Dedifferentiated amniotic fluid mesenchymal stem cell (primary cell): ENCODE measurements around the gene ZNF83.
"Not testable (repeated sequence)": the region's sequence is repeated elsewhere in the genome, so short reads cannot be mapped to it uniquely, and the experiment has no call there.

ENCODE experiments used
- DNase-seq: peaks from one replicate; pipeline ENCODE4 v3.0.0-alpha.2; 2016; ENCODE audit errors: extremely low spot score

Gene ZNF83

DNA sequence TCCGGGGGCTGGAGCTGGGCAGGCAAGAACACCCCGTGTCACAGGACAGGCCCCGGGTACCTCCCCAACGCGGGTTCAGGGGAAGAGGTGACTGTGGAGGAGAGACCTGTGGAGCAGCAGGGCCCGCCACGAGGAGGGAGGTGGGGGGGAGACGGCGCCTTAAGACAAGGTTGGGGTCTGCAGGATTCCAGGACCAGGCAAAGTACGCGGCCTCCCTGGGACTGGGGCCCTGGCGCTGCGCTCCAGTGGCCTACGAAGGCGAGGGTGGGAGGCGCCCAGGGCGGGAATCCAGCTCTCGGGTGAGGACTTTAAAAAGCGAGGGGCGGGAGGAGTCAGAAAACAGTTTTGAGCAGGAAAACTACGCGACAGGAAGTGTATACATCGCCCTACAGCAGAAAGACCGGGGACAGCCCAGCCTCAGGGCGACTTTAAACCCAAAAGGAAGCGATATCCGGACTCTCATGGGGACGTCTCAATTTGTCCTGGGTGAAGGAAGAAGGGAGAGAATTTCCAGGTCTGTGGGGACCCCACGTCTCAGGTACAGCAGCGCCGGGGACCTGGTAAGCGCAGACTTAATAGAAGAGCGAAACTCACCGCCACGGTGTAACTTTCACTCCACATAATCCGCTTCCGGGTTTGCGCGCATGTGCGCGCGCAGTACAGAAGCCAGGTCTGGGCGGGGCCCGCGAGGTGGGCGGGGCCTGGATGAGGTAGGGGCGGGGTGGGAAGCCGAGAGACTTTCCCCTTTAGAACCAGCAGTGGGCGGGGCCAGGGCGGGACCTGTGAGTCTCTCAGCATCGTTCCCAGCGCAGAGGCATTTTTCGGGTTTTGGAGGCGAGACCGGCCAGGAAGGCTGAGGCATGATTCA lies at the start of gene ZNF83:
TSS of gene ZNF83 (minus strand) at position 638 of the 868 bp plus-strand sequence.
- DNase-seq: peak; percentile 87

DNA sequence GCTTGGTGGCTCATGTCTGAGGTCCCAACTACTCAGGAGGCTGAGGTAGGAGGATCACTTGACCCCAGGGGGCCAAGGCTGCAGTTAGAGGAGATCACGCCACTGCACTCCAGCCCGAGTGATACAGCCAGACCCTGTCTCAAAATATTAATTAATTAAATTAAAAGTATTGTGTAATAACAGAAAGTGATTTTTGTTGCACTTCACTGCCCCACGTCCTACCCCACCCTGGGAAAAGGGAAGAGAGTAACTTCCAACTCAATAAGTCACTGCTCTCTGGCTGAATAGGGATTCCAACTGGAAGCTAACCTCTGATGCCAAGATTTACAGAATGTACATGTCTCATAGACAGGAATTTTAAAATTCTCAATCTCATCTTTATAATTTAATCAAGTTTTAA lies 49.5 kb upstream of the ZNF83 start:
- no peak for DNase-seq

DNA sequence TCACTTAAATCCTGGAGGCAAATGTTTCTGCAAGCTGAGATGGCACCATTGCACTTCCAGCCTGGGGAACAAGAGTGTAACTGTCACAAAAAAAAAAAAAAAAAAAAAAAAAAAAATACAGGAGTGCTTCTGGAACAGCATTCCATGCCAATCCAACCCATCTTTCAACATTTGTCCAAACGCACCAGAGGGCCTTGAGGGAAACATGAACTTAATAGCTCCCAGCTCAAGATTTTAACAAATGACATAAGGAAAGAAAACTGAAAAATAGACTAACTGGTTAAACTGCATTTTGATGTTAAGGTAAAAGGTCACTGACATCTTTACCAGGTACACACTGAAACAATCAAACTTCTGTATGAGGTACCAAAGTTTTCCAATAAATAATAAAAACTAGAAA lies 47.7 kb upstream of the ZNF83 start:
- DNase-seq: no peak

DNA sequence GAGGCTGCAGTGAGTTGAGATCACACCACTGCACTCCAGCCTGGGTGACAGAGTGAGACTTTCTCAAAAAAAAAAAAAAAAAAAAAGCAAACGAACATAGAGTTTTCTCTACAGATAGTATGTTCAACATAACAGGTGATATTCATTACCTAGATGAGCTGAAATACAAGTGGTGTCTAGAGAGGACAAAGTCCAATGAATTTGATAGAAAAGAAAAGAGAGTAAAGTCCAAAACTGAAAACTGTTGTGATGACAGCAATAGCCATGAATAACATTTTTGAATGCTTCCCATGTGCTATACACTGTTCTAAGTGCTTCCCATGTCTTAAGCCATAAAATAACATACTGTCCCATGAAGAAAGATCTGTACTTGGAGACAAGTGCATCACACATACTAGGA lies 43.1 kb upstream of the ZNF83 start:
- not testable (repeated sequence) for DNase-seq

DNA sequence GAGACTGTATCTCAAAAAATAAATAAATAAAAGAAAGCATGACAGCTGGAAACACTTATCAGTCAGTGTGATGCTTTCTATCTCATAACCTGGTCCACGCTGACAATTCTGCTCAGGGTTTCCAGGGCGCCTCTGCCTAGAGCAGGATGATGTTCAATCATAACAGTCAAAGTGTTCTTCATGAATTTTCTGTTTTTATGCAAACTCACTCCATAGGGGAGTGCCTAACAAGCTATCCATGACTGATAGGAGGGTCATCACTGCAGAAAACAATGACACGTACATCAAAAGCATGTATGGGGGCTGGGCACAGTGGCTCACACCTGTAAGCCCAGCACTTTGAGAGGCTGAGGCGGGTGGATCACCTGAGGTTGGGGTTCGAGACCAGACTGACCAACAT lies 41.4 kb upstream of the ZNF83 start:
- DNase-seq: no peak

DNA sequence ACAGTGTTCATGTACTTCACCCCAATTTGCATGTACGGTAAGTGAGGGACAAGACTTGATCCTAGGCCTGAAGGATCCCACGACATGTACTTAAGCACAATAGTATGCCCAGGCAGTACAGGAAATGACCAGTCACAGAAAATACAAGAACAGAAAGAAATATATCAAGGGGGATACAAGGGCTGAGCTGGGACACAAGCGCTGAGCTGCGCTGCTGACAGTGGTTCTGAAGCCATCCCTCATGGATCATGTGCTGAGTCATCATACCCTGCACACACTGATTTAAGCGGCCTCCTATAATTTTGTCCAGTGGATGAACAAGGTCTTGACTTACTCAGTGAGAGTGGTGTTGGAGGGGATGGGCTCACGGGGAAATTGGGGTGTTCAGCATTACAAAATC lies 37.1 kb upstream of the ZNF83 start:
- DNase-seq: not testable (repeated sequence)

DNA sequence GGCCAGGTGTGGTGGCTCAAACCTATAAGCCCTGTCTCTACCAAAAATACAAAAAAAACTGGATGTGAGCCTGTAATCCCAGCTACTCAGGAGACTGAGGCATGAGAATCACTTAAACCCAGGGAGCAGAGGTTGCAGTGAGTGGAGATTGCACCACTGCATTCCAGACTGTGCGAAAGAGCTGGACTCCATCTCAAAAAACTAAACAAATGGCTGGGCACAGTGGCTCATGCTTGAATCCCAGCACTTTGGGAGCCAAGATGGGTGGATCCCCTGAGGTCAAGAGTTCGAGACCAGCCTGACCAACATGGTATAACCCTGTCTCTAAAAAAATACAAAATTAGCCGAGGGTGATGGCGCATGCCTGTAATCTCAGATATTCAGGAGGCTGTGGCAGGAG lies 34.9 kb upstream of the ZNF83 start:
- DNase-seq: no peak

DNA sequence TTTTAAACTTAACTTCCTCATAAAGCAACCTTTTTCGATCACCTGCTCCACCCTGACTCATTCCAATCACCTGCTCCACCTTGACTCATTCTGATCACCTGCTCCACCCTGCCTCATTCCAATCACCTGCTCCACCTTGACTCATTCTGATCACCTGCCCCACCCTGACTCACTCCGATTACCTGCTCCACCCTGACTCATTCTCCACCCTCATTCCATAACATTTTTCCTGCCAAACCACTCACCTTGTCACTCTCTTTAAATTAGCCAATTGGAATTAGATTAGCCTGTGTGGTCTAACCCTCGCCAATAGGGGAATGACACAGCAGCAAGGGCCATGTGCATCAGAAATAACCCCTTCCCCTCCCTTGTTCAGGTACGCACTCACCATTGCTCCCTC lies 31.9 kb upstream of the ZNF83 start:
- DNase-seq: no peak

DNA sequence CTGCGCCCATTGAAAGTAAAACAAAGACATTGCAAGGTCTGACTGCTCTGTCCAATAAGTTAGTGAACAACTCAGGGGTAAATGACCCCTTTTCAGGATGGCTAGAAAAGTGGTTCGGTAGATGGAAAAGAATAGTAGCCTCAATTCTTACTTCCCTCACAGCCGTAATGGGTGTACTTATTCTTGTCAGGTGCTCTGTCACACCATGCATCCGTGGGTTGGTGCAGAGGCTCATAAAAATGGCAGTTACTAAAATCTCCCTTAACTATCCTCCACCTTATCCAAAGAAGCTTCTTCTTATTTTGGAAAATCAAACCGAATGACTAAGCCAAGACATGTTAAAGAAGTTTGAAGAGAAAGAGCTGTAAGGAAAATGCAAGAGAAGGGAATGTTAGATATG lies 31.4 kb upstream of the ZNF83 start:
- no peak for DNase-seq

DNA sequence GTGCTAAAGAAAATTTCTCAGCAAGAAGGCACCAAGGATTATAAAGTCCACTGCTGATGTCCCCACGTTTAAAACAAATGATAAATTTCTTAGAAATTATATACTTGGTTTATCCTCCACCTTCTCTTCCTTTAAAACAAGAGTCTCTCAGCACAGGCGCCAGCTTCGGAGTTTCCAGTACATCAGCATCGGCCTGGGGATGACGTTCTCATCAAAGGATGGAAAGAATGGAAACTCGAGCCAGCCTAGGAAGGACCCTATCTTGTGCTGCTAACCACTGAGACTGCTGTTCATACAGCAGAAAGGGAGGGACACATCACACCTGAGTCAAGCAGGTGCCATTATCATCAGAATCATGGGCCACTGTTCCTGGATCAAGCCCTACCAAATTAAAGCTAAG lies 29.8 kb upstream of the ZNF83 start:
- no peak for DNase-seq

DNA sequence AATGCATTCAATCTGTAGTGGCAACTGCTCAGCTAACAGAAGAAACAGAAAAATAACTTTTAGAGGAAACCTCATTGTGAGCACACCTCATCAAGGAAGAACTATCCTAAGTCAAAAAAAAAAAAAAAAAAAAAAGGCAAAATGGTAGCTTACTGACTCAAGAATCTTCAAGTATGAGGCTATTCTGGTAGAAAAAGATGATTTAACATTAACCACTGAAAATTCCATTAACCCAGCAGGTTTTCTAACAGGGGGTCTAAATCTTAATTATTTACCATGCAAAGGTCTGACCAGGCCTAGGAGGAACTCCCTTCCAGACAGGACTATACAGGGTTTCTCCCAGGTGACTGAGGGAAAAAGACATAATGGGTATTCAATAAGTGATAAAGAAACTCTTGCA lies 28.4 kb upstream of the ZNF83 start:
- no peak for DNase-seq

DNA sequence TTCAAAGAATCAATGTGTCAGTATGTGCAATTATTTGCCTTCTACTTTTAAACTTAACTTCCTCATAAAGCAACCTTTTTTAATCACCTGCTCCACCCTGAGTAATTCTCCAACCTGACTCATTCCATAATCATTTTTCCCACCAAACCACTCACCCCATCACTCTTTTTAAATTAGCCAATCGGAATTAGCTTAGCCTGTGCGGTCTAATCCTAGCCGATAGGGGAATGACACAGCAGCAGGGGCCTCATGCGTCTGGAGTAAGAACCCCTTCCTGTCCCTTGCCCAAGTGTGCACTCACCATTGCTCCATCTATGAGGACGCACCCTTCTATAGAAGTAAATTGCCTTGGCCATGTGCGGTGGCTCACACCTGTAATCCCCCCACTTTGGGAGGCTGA lies 27.4 kb upstream of the ZNF83 start:
- DNase-seq: no peak

DNA sequence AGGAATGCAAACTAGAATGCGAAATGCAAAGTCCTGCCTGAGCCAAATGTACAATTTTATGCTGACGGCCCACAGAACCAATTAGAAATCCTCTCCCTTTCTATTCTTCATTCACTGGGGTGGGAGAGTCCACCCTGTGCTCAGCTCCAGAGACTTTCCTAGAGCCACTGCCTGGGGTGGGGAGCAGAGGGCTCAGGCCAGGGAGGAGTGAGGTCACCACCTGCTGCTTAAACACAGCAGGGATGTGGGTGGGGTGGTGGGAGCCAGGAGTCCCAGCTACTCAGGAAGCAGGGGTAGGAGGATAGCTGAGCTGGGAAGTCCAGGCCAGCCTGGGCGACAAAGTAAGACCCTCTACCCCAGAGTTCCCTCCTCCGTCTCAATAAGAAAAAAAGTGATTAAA lies 26.9 kb upstream of the ZNF83 start:
- no peak for DNase-seq

DNA sequence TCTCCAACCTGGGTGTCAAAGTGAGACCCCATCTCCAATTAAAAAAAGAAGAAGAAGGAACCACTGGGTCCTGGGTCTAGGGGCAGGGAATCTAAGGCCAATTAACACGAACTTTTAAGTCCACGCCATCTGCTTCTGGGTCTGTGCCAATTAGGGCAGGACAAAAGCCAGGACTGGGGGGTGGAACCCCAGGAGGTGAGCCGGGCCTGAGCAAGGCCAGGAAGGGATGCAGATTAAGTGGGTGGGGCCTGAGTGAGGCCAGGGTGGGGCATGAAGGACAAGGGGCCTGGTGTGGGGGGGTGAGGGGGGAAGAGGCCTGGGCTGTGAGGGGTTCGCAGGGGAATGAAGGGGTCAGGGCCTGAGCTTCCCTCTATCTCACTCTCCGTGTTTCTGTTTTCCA lies 26.3 kb upstream of the ZNF83 start:
- no peak for DNase-seq

DNA sequence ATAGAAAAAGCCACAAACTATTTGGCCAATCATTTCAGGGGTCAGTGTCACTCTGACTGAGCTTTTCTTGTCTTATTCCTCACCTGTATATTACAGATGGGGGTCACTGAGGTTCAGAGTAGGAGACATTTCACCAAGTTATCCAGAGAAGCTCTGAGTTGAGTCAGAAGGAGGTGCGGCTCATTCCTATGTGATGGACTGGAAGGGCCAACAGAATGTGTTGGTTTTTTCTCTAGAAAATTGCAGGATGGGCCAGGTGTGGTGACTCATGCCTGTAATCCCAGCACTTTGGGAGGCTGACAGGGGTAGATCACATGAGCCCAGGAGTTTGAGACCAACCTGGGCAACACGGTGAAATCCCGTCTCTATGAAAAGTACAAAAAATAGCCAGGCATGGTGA lies 24.5 kb upstream of the ZNF83 start:
- DNase-seq: no peak

DNA sequence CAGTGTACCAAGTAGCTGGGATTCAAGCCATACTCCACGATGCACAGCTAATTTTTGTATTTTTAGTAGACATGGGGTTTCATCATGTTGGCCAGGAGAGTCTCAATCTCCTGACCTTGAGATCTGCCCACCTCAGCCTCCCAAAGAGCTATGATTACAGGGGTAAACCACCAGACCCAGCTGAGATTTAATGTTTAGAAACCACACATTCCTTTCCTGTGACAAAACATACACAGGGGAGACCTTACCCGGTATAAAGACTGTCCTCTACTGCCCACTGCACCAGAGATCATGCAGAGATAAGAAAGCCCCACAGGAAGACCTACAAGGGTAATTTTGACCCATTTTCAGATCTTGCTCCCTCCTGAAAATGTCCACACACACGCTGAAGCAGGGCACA lies 22.8 kb upstream of the ZNF83 start:
- DNase-seq: no peak

DNA sequence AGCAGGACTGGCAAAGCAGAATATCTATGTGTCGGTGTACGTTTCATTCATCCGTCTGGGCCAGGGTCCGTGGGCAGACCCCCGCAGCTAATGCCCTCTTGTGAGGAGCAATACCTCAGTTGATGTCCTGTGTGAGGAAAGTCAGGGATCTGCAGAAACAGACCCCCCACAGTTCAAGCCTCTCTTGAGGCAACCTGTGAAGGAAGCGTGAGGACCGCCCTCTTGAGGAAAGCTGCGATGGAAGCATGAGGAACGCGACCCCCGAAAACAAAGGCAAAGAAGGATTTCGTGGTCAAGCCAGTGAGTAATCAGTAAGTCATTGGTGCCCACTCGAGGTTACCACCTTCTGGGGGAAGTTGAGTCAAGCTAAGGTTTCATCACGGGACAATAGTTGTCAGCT lies 20.9 kb upstream of the ZNF83 start:
- no peak for DNase-seq

DNA sequence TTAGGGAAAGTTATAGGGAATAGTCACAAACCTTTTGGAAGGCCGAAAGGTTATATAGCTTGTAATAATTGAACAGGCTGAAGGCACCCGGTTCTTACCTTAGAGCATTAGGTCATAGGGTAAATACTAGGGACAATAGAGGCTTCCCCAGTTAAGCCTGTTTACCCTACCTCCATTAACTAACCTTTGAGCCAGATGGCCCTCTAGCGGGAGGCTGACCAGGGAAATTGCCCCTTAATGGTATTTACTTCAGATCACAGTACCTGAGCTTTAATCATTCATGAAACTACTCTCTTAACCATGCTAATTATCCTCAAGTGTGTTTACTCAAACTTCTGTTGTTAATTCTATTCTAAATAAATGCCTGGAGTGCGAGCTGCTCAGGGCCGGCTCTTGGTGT lies 20.4 kb upstream of the ZNF83 start:
- no peak for DNase-seq

DNA sequence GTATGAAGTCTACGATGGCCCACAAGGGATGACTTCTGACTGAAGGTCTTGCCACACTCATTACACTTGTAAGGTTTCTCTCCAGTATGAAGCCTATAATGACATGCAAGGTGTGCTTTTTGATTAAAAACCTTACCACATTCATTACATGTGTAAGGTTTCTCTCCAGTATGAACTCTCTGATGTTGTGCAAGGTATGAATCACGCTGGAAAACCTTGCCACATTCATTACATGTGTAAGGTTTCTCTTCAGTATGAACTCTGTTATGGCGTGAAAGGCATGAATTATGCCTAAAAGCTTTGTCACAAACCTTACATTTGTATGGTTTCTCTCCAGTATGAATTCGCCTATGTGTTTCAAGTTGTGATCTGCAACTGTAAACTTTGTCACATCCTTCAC lies 15.0 kb upstream of the ZNF83 start:
- DNase-seq: no peak

DNA sequence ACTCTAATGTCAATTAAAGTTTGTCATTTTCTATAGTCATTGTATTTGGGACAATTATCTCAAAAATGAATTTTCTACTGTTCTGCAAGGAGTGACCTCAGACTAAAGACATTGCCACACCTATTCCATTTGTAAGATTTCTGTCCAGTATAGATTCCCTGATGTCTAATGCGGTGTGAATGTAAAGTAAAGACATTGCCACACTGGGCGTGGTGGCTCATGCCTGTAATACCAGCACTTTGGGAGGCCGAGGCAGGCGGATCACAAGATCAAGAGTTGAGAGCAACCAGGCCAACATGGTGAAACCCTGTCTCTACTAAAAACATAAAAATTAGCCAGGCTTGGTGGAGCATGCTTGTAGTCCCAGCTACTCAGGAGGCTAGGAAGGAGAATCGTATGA lies 13.8 kb upstream of the ZNF83 start:
- DNase-seq: no peak

DNA sequence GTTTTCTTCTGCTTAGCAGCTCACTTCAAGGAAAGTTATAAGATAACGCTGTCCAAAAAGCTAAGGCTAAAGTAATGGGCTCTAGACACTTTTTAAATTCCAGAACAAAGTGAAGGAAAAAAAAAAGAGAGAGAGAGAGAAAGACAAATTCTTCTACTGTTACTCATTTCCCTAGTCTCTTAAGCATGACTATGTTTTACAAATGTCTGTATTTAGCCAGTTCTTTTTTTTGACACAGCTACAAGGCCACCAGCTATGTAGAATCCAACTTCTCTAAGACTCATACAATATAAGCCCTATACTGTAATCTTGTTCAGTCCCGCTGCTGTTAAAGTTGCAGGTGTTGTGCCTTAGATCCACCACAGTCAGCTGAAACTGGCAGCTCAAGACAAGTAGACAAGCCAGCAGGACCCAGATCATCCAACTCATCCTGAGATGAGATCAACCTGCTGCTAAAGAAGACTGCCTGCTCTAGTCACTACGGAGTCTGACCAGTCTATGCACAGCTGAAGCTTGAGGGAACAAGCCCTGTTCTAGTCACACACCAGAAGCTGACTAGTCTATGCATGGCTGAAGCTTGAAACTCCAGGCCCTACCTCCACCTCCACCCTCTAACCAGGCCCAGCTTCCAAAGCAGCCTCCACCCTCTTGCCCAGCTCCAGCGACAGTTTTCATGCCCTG lies 10.3 kb upstream of the ZNF83 start:
- DNase-seq: peak; percentile 53

DNA sequence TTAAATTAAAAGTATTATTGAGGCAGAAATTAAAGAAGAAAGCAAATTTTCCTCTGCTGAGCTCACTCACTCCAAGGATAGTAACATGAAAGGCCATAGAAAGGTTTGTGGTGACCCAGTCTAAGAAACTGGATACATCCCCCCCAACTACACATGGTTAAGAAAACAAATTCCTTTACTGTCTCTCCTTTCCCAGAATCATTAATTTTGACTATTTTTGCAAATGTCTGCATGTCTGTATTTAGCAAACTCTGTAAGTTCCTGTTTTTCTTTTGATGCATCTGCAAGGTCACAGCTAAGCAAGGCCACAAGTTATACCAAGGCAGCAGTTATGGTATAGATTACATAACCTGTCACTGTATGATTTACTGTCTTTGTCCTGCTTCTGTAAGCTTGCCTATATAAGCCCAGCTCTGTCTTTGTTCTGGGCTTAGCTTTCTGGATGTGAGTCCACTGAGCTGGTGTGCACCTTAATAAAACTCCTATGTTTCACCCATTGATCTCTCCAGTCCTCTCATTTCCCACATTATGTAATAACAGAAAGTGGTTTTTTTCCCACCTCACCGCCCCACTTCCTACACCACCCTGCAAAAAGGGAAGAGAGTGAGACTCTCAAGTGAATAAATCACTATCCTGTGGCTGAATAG lies 8.5 kb upstream of the ZNF83 start:
- DNase-seq: no peak

DNA sequence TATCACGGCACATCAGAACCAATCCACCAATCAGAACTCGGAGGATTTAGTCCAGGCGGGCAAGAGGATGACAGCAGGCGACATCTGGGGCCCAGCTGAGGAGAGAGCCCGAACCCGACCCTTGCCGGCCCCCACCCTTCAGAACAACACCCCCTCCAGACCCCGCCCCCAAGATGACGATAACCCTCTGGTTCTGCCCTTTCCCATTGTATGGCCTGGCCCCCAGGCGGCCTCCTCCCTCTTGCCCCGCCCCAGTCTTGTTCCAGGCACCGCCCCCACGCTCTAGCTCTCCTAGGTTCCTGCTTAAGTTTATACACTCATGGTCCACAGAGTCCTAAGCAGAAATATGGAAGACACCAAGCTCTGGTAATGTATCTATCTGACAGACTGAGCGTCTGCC lies 2.8 kb upstream of the ZNF83 start:
- no peak for DNase-seq
